ENCODE results near the gene OTUD1. TPM values are rescaled to one million over a fixed set of nuclear protein-coding genes. Genes with fewer than 3 reads are reported as not detected.

Gene OTUD1
- total RNA-seq, 4 donors from 2014 or later, result 6.8 to 19.9 (median 12.8) TPM

GRCh38 chr10:23433701-23434100, 5.2 kb upstream of the OTUD1 start:
- intact Hi-C loops (cut with DNase I; ENCODE audit: low total_unique reads), result no loop called here
- Histone ChIP-seq H3K27me3 (no peaks in the 10 kb centered on the region), H3K36me3 (no peaks in the 10 kb centered on the region), H3K4me1 (no peaks in the 10 kb centered on the region), H3K27ac (no peak overlapping the region), H3K4me3 (no peak overlapping the region), H3K9me3 (no peaks in the 10 kb centered on the region)
- no peak for TF ChIP-seq CTCF (IDR thresholded peaks at IDR 0.05)
- no peak for TF ChIP-seq POLR2A (IDR thresholded peaks at IDR 0.05)
- DNase-seq, result no peak

GRCh38 chr10:23435378-23435777, 3.5 kb upstream of the OTUD1 start:
- TF ChIP-seq CTCF (IDR thresholded peaks at IDR 0.05) (no peak), POLR2A (IDR thresholded peaks at IDR 0.05) (no peak)
- DNase-seq, result no peak
- intact Hi-C loops (cut with DNase I; ENCODE audit: low total_unique reads), result no loop called here

GRCh38 chr10:23436983-23437382, 1.9 kb upstream of the OTUD1 start:
- no peak for TF ChIP-seq POLR2A (IDR thresholded peaks at IDR 0.05)
- TF ChIP-seq CTCF (IDR thresholded peaks at IDR 0.05), result no peak
- intact Hi-C loops (cut with DNase I; ENCODE audit: low total_unique reads), result no loop called here
- Histone ChIP-seq H3K4me1 (peaks cover 0 to 2% of the 10 kb centered on the region in 2 donors), H3K27me3 (no peaks in the 10 kb centered on the region), H3K27ac (no peak overlapping the region), H3K4me3 (no peak overlapping the region), H3K9me3 (no peaks in the 10 kb centered on the region), H3K36me3 (no peaks in the 10 kb centered on the region)
- DNase-seq, result no peak

More at GRCh38 chr10:23435378-23435777, 3.5 kb upstream of the OTUD1 start:
- no peaks in the 10 kb centered on the region for H3K9me3 ChIP-seq
- H3K4me3 ChIP-seq, result no peak overlapping the region
- H3K27ac ChIP-seq, result no peak overlapping the region
- no peaks in the 10 kb centered on the region for H3K4me1 ChIP-seq
- H3K27me3 ChIP-seq, result no peaks in the 10 kb centered on the region
- no peaks in the 10 kb centered on the region for H3K36me3 ChIP-seq

- Histone ChIP-seq H3K36me3 (no peaks in the 10 kb centered on the region), H3K27me3 (no peaks in the 10 kb centered on the region), H3K27ac (peak overlapping the region; percentile 83 to 92), H3K4me1 (peaks cover 0 to 6% of the 10 kb centered on the region in 2 donors), H3K4me3 (peak overlapping the region; percentile 38 to 45), H3K9me3 (no peaks in the 10 kb centered on the region)
- no peak for DNase-seq
- TF ChIP-seq POLR2A (IDR thresholded peaks at IDR 0.05) (no peak), CTCF (IDR thresholded peaks at IDR 0.05) (no peak)
- intact Hi-C loops (cut with DNase I; ENCODE audit: low total_unique reads), result no loop called here
Observed at GRCh38 chr10:23437963-23438546, 820 bp upstream of the OTUD1 start.

GRCh38 chr10:23439452-23439960, 631 bp downstream of the OTUD1 start:
- Histone ChIP-seq H3K9me3 (no peaks in the 10 kb centered on the region), H3K36me3 (no peaks in the 10 kb centered on the region), H3K4me3 (peak overlapping the region; percentile 49 to 98), H3K27me3 (no peaks in the 10 kb centered on the region), H3K27ac (peak overlapping the region; percentile 92 to 95), H3K4me1 (peaks cover 0 to 6% of the 10 kb centered on the region in 2 donors)
- DNase-seq, result peak in 1 of 2 donors; percentile 21
- TF ChIP-seq CTCF (IDR thresholded peaks at IDR 0.05) (no peak), POLR2A (IDR thresholded peaks at IDR 0.05) (no peak)
- intact Hi-C loops (cut with DNase I; ENCODE audit: low total_unique reads), result no loop called here

Measured in uterus (tissue), 4 donors.